HL-60 (cell line): ENCODE data around the gene ARMC9.

Experiments used
- DNase-seq, 2 experiments: peaks; one replicate each; pipeline ENCODE4 v3.0.0-alpha.2; 2010 to 2020; ENCODE audit warnings: low read depth in 1 of 2, low spot score in 1 of 2
- H3K27ac ChIP-seq: fragments of 250-450 bp; sonication (Bioruptor Pico); replicated peaks from 2 replicates; pipeline ENCODE4 v1.5.1; 2020; ENCODE audit warnings: mild to moderate bottlenecking, moderate library complexity
- H3K27me3 ChIP-seq: fragments of 250-450 bp; sonication (Bioruptor Pico); 2 replicates; pipeline ENCODE4 v1.5.1; 2021; ENCODE audit warnings: mild to moderate bottlenecking, moderate library complexity; ENCODE audit not compliant: insufficient read depth, poor library complexity, severe bottlenecking
- H3K4me3 ChIP-seq: replicated peaks from 2 replicates; pipeline ENCODE4 v1.5.1; 2011; ENCODE audit warnings: mild to moderate bottlenecking, control low read depth, low read length; ENCODE audit not compliant: insufficient read depth
- CTCF ChIP-seq: IDR thresholded peaks from one replicate; pipeline ENCODE4 v1.5.1; 2011; ENCODE audit warnings: low read length, control low read depth, inconsistent platforms; ENCODE audit not compliant: insufficient read depth
- GABPA ChIP-seq: IDR thresholded peaks from 2 replicates; pipeline ENCODE4 v1.6.1; 2012; ENCODE audit warnings: low read depth
- POLR2AphosphoS5 ChIP-seq: IDR thresholded peaks from 2 replicates; pipeline ENCODE4 v1.6.1; 2012; ENCODE audit warnings: low read depth
- REST ChIP-seq: IDR thresholded peaks from 2 replicates; pipeline ENCODE4 v1.6.1; 2012; ENCODE audit warnings: low read depth; ENCODE audit not compliant: insufficient replicate concordance
- SPI1 ChIP-seq: IDR thresholded peaks from 2 replicates; pipeline ENCODE4 v1.6.1; 2012; ENCODE audit warnings: low read depth, mild to moderate bottlenecking, borderline replicate concordance

ARMC9 gene

GRCh38 chr2:231277962-231278361 lies 79.5 kb downstream of the ARMC9 start:
- H3K27me3 ChIP-seq = no peaks in the 10 kb centered on the region
- H3K4me3 ChIP-seq = no peak overlapping the region
- no peak overlapping the region for H3K27ac ChIP-seq
- DNase-seq = no peak
- TF ChIP-seq POLR2AphosphoS5 = no peak
- TF ChIP-seq SPI1 = no peak
- TF ChIP-seq REST = no peak
- no peak for TF ChIP-seq CTCF
- no peak for TF ChIP-seq GABPA

GRCh38 chr2:231278868-231279267 lies 80.4 kb downstream of the ARMC9 start:
- H3K27me3 ChIP-seq = no peaks in the 10 kb centered on the region
- TF ChIP-seq REST = no peak
- TF ChIP-seq SPI1 = no peak
- TF ChIP-seq CTCF = no peak
- no peak for TF ChIP-seq GABPA
- no peak for TF ChIP-seq POLR2AphosphoS5
- no peak for DNase-seq

GRCh38 chr2:231280846-231281245 lies 82.4 kb downstream of the ARMC9 start:
- no peaks in the 10 kb centered on the region for H3K27me3 ChIP-seq
- TF ChIP-seq CTCF = no peak
- TF ChIP-seq GABPA = no peak
- TF ChIP-seq POLR2AphosphoS5 = no peak
- TF ChIP-seq SPI1 = no peak
- no peak overlapping the region for H3K27ac ChIP-seq
- peak in 1 of 2 experiments; percentile 27 for DNase-seq
- H3K4me3 ChIP-seq = no peak overlapping the region

More at GRCh38 chr2:231278868-231279267, 80.4 kb downstream of the ARMC9 start:
- Histone ChIP-seq H3K27ac (no peak overlapping the region), H3K4me3 (no peak overlapping the region)

GRCh38 chr2:231284296-231284695 lies 85.9 kb downstream of the ARMC9 start:
- H3K27me3 ChIP-seq = no peaks in the 10 kb centered on the region
- H3K27ac ChIP-seq = no peak overlapping the region
- DNase-seq = no peak
- TF ChIP-seq POLR2AphosphoS5 (no peak), CTCF (no peak), SPI1 (no peak), GABPA (no peak)
- no peak overlapping the region for H3K4me3 ChIP-seq
